Osteocyte (in vitro differentiated cells): Measurements from ENCODE around the gene ITFG2. TPM values are rescaled to one million over a fixed set of nuclear protein-coding genes. Genes with fewer than 3 reads are reported as not detected.

ENCODE experiments used
- DNase-seq: peaks from one replicate; pipeline ENCODE4 v3.0.0; 2021; ENCODE audit warnings: mixed read lengths; ENCODE audit not compliant: unreplicated experiment; ENCODE audit errors: extremely low spot score
- H3K27ac Mint-ChIP-seq: one replicate; pipeline ENCODE4 v1.8.0; 2021; ENCODE audit warnings: mild to moderate bottlenecking, mixed read lengths; ENCODE audit not compliant: unreplicated experiment
- H3K27me3 Mint-ChIP-seq: one replicate; pipeline ENCODE4 v1.8.0; 2021; ENCODE audit warnings: mixed read lengths; ENCODE audit not compliant: unreplicated experiment
- H3K36me3 Mint-ChIP-seq: one replicate; pipeline ENCODE4 v1.8.0; 2021; ENCODE audit warnings: mixed read lengths; ENCODE audit not compliant: unreplicated experiment
- H3K4me1 Mint-ChIP-seq: one replicate; pipeline ENCODE4 v1.8.0; 2021; ENCODE audit warnings: mixed read lengths; ENCODE audit not compliant: unreplicated experiment
- H3K4me3 Mint-ChIP-seq: one replicate; pipeline ENCODE4 v1.8.0; 2021; ENCODE audit warnings: mild to moderate bottlenecking, moderate library complexity, mixed read lengths; ENCODE audit not compliant: unreplicated experiment
- H3K9me3 Mint-ChIP-seq: one replicate; pipeline ENCODE4 v1.8.0; 2021; ENCODE audit warnings: mixed read lengths; ENCODE audit not compliant: unreplicated experiment
- total RNA-seq: library from RNA; stranded (reverse); gene quantifications from 2 replicates; pipeline ENCODE4 v1.2.1, GENCODE V29; 2021
- TF ChIP-seq, protein P1 (sequence below): fragments of 200-600 bp; sonication (generic); IDR thresholded peaks from 2 replicates; pipeline ENCODE4 v1.5.0; 2021; ENCODE audit warnings: antibody characterized with exemption, mild to moderate bottlenecking, moderate library complexity

ITFG2 gene
- total RNA-seq, 1 donor from 2014 or later, result 35.4 TPM

DNA sequence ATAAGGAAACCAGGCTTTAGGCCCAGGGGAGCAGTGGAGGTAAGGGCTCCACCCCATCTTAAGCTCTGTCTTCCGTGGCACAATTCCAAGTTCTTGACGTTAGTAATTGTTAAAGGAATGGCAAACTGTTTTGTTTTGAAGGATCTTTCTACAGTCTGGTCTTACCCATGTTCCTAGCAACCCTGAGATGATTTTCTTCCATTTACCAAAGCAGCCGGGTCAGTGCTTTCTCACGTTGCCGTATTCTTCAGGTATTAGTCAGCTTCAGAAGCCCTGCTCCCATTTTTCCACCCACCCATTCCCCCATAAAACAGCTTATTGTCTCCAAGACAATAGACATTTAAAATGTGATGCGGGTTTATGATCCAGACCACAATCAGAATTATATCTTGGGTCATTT, 12.1 kb downstream of the ITFG2 start:
- TF ChIP-seq, protein P1, sequence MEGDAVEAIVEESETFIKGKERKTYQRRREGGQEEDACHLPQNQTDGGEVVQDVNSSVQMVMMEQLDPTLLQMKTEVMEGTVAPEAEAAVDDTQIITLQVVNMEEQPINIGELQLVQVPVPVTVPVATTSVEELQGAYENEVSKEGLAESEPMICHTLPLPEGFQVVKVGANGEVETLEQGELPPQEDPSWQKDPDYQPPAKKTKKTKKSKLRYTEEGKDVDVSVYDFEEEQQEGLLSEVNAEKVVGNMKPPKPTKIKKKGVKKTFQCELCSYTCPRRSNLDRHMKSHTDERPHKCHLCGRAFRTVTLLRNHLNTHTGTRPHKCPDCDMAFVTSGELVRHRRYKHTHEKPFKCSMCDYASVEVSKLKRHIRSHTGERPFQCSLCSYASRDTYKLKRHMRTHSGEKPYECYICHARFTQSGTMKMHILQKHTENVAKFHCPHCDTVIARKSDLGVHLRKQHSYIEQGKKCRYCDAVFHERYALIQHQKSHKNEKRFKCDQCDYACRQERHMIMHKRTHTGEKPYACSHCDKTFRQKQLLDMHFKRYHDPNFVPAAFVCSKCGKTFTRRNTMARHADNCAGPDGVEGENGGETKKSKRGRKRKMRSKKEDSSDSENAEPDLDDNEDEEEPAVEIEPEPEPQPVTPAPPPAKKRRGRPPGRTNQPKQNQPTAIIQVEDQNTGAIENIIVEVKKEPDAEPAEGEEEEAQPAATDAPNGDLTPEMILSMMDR, result no peak
- H3K9me3 Mint-ChIP-seq, result no peaks in the 10 kb centered on the region
- no peaks in the 10 kb centered on the region for H3K27me3 Mint-ChIP-seq
- H3K4me1 Mint-ChIP-seq, result no peaks in the 10 kb centered on the region
- no peak overlapping the region for H3K27ac Mint-ChIP-seq
- no peak for DNase-seq
- H3K4me3 Mint-ChIP-seq, result no peak overlapping the region
- H3K36me3 Mint-ChIP-seq, result peaks cover 53% of the 10 kb centered on the region

DNA sequence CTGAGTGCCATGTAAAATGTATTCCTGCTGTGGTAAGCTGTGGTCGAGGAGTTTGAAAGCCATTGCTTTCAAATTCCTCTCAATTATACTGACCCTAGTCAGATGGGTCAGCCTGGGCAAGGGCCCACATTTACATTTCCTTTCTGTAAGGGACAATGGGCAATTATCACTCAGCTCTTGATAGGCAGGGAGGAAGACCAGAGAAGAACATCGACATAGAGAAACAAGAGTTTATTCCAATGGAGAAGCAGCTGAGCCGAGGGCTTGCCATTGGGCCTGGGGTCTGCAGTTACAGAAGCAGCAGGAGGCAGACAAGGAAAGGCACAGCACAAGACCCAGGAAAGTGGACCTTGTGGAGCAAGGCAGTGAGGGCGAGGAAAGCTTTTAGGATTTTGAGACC, 12.7 kb downstream of the ITFG2 start:
- no peaks in the 10 kb centered on the region for H3K4me1 Mint-ChIP-seq
- H3K36me3 Mint-ChIP-seq, result peaks cover 47% of the 10 kb centered on the region
- no peak overlapping the region for H3K27ac Mint-ChIP-seq
- H3K9me3 Mint-ChIP-seq, result no peaks in the 10 kb centered on the region
- no peak overlapping the region for H3K4me3 Mint-ChIP-seq
- TF ChIP-seq, protein P1, result no peak
- H3K27me3 Mint-ChIP-seq, result no peaks in the 10 kb centered on the region
- no peak for DNase-seq

DNA sequence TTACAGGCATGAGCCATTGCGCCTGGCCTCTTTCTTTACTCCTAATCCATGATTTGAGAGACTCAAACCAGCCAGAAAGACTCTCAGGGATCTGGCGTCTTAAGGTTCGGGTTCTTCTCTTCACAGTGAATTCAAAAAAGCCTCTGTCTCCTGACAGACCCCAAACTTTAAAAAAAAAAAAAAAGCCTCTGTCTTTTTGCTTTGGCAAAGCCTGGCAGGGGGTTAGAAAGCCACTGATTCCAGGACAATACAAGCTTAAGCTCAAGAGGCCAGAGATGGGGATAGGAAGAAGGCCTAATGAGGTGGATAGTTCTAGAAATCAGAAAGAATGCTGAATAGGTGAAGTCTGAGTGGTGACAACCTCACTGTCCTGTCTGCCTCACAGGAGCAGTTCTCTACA, 13.6 kb downstream of the ITFG2 start:
- Mint-ChIP-seq H3K4me1 (no peaks in the 10 kb centered on the region), H3K27ac (no peak overlapping the region), H3K9me3 (no peaks in the 10 kb centered on the region), H3K36me3 (peaks cover 48% of the 10 kb centered on the region), H3K4me3 (no peak overlapping the region), H3K27me3 (no peaks in the 10 kb centered on the region)
- no peak for DNase-seq
- TF ChIP-seq, protein P1, result no peak

DNA sequence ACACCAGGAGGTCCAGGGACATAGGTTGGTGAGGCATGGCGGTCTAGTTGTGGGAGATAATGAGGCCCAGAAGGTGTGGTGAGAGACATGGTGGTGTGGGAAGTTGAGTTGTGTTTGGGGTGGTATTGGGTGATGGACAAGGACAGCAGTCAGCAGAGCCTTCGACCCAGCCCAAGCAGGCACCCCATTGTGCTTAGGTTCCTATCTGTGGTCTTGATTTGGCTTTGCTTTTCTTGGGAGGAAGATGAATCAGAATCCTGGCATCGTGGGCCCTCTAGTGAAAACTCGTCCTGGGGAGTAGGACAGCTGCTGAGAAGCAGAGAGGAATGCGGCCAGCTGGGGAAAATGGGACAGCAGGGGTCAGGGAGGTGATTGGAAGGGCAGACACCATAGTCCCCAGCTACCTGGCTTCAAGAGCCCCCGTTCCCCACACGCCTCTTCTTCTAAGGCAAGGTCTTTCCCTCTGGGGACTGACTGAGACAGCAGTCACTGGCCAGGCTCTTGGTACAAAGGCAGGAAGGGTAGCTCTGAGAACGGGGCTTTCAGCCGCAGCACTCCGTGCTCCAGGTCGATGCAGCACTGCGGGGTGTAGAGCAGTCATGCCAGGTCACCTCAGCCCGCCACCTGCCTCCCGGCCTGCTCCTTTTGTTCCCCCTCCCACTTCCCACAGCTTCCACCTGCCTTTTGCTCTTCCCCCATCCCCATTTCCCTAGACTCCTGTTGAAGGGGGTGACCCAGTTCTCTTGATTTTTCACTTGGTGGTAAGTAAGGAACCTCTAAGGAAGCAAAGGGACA, 14.4 kb downstream of the ITFG2 start:
- no peak for DNase-seq
- Mint-ChIP-seq H3K27me3 (no peaks in the 10 kb centered on the region), H3K9me3 (no peaks in the 10 kb centered on the region), H3K36me3 (peaks cover 53% of the 10 kb centered on the region), H3K4me3 (no peak overlapping the region), H3K27ac (no peak overlapping the region), H3K4me1 (no peaks in the 10 kb centered on the region)
- TF ChIP-seq, protein P1, result no peak

DNA sequence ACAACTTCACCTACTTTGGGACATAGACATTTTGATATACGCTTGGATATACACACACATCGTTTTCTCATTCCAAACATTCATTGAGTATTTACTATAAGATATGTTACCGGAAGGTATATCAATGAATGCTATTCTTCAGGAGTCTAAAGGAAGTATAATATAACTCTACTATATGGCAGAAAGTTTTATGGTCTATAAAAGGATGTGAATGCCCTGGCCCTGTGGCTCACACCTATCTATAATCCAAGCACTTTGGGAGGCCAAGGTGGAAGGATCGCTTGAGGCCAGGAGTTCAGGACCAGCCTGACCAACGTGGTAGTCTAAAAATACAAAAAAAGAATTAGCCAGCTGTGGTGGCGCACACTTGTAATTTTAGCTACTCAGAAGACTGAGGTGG, 16.8 kb downstream of the ITFG2 start:
- Mint-ChIP-seq H3K4me3 (no peak overlapping the region), H3K27ac (no peak overlapping the region), H3K9me3 (no peaks in the 10 kb centered on the region), H3K4me1 (peaks cover 2% of the 10 kb centered on the region), H3K36me3 (peaks cover 45% of the 10 kb centered on the region), H3K27me3 (no peaks in the 10 kb centered on the region)
- TF ChIP-seq, protein P1, result no peak
- DNase-seq, result no peak
